Measurements from ENCODE around the gene CHMP1A. TPM values are rescaled to one million over a fixed set of nuclear protein-coding genes. Genes with fewer than 3 reads are reported as not detected.

CHMP1A gene
- total RNA-seq, 1 experiment from 2014 or later = 158 TPM

- H3K27ac ChIP-seq (ENCODE audit: low read depth, low read length) = no peak overlapping the region
- BruUV-seq (replicated peaks) = no TSS peak
- POLR2A ChIA-PET = no interaction called here
- H3K4me2 ChIP-seq (ENCODE audit: low read length) = no peak overlapping the region
- no peaks in the 10 kb centered on the region; a peak in 1 of 4 replicates for H3K4me1 ChIP-seq (ENCODE audit: control insufficient read depth in 1 of 2, insufficient read depth in 2 of 2, low read length in 2 of 2)
- no peaks in the 10 kb centered on the region for H3K9me2 ChIP-seq (ENCODE audit: insufficient read depth)
- no peak for ATAC-seq
- H3K27me3 ChIP-seq (ENCODE audit: insufficient read depth, low read length) = no peaks in the 10 kb centered on the region
- no peaks in the 10 kb centered on the region for H3K9me3 ChIP-seq (ENCODE audit: control insufficient read depth in 1 of 2, insufficient read depth in 1 of 2, low read depth in 1 of 2, low read length in 2 of 2)
- H4K20me1 ChIP-seq (ENCODE audit: insufficient read depth) = no peaks in the 10 kb centered on the region
- H3K9ac ChIP-seq (ENCODE audit: low read length) = no peak overlapping the region
- TF ChIP-seq POLR2AphosphoS5 (IDR thresholded peaks at IDR 0.05; ENCODE audit: low read depth, low read length) = no peak
- TF ChIP-seq, protein P1, sequence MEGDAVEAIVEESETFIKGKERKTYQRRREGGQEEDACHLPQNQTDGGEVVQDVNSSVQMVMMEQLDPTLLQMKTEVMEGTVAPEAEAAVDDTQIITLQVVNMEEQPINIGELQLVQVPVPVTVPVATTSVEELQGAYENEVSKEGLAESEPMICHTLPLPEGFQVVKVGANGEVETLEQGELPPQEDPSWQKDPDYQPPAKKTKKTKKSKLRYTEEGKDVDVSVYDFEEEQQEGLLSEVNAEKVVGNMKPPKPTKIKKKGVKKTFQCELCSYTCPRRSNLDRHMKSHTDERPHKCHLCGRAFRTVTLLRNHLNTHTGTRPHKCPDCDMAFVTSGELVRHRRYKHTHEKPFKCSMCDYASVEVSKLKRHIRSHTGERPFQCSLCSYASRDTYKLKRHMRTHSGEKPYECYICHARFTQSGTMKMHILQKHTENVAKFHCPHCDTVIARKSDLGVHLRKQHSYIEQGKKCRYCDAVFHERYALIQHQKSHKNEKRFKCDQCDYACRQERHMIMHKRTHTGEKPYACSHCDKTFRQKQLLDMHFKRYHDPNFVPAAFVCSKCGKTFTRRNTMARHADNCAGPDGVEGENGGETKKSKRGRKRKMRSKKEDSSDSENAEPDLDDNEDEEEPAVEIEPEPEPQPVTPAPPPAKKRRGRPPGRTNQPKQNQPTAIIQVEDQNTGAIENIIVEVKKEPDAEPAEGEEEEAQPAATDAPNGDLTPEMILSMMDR (IDR thresholded peaks at IDR 0.05 in 2 of 3, conservative IDR thresholded peaks at IDR 0.05 in 1 of 3; ENCODE audit: borderline replicate concordance in 1 of 3, insufficient read depth in 1 of 3, low read depth in 2 of 3, low read length in 2 of 3) = no peak
- no peak for TF ChIP-seq ELF1 (IDR thresholded peaks at IDR 0.05; ENCODE audit: borderline replicate concordance, low read depth)
- no peak for TF ChIP-seq CEBPB (IDR thresholded peaks at IDR 0.05; ENCODE audit: low read depth)
- no peak for TF ChIP-seq FOSL1 (IDR thresholded peaks at IDR 0.05; ENCODE audit: low read depth)
- no peak for TF ChIP-seq SP1 (IDR thresholded peaks at IDR 0.05; ENCODE audit: low read depth)
- TF ChIP-seq, protein P2, sequence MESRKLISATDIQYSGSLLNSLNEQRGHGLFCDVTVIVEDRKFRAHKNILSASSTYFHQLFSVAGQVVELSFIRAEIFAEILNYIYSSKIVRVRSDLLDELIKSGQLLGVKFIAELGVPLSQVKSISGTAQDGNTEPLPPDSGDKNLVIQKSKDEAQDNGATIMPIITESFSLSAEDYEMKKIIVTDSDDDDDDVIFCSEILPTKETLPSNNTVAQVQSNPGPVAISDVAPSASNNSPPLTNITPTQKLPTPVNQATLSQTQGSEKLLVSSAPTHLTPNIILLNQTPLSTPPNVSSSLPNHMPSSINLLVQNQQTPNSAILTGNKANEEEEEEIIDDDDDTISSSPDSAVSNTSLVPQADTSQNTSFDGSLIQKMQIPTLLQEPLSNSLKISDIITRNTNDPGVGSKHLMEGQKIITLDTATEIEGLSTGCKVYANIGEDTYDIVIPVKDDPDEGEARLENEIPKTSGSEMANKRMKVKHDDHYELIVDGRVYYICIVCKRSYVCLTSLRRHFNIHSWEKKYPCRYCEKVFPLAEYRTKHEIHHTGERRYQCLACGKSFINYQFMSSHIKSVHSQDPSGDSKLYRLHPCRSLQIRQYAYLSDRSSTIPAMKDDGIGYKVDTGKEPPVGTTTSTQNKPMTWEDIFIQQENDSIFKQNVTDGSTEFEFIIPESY (IDR thresholded peaks at IDR 0.05; ENCODE audit: extremely low read depth, insufficient replicate concordance, low read length) = no peak
- TF ChIP-seq RAD21 (IDR thresholded peaks at IDR 0.05; ENCODE audit: low read depth) = no peak
- TF ChIP-seq ZFX (IDR thresholded peaks at IDR 0.05) = no peak
- TF ChIP-seq SIN3A (IDR thresholded peaks at IDR 0.05; ENCODE audit: low read depth) = no peak
- TF ChIP-seq, protein P3, sequence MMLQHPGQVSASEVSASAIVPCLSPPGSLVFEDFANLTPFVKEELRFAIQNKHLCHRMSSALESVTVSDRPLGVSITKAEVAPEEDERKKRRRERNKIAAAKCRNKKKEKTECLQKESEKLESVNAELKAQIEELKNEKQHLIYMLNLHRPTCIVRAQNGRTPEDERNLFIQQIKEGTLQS (IDR thresholded peaks at IDR 0.05) = no peak
- TF ChIP-seq ZNF274 (IDR thresholded peaks at IDR 0.05; ENCODE audit: low read depth, low read length) = no peak
- H2AFZ ChIP-seq (ENCODE audit: low read depth, low read length, poor library complexity, severe bottlenecking) = no peak overlapping the region
- H3K79me2 ChIP-seq (ENCODE audit: insufficient read depth, low read length) = no peaks in the 10 kb centered on the region
- intact Hi-C loops (cut with micrococcal nuclease) = no loop called here
- RAD21 ChIA-PET (ENCODE audit: low non-redundant PET in 1 of 2, low total read pairs in 2 of 2, uncharacterized antibody in 2 of 2, unreplicated experiment in 2 of 2) = no interaction called here
- H3K4me3 ChIP-seq (replicated peaks in 1 of 2; ENCODE audit: low read depth in 1 of 2, low read length in 2 of 2) = no peak overlapping the region
- CTCF ChIA-PET = interaction anchor here (0.8 kb wide), 1 partner anchor 8 kb away, joined by 3 read pairs; no protein-coding TSS in a partner anchor
- H3K36me3 ChIP-seq (ENCODE audit: control insufficient read depth in 1 of 2, insufficient read depth in 2 of 2, low read length in 2 of 2) = no peaks in the 10 kb centered on the region
- no peak for DNase-seq (ENCODE audit: low read depth, low spot score)
Observed at GRCh38 chr16:89623511-89624261, 33.8 kb downstream of the CHMP1A start.

Measured in HCT116 (cell line).